ENCODE data around the gene CDH1.

The CDH1 gene

DNA sequence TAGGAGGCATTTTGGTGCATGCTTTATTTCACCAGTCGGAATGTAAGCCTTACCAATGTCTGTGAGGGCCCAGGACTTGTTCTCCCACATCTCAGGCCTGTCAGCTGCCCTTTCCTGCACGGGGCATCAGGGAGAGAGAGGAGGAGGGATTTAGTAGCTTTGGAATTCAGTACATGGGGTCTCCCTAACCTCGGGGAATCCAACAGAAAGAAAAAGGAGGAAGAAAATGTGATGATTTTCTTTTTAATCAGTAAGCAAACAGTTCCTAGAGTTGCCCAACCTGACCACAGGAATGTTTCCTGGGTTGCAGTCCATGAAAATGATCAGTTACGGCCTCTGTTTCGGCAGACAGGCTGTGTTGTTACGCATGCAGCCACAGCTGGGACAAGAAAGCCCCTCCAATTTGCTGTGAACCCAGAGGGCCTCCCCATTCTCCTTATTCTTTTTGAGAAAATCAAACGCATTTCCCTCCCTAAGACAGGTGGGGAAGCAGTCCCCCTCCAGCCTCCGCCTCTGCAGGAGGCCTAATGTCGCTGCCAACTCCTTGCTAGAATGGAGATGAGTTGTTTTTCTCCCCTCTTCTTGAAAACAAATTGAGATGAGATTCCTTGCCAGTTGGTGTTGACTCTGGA is 53.2 kb downstream of the CDH1 start:
- TF ChIP-seq, protein P1, sequence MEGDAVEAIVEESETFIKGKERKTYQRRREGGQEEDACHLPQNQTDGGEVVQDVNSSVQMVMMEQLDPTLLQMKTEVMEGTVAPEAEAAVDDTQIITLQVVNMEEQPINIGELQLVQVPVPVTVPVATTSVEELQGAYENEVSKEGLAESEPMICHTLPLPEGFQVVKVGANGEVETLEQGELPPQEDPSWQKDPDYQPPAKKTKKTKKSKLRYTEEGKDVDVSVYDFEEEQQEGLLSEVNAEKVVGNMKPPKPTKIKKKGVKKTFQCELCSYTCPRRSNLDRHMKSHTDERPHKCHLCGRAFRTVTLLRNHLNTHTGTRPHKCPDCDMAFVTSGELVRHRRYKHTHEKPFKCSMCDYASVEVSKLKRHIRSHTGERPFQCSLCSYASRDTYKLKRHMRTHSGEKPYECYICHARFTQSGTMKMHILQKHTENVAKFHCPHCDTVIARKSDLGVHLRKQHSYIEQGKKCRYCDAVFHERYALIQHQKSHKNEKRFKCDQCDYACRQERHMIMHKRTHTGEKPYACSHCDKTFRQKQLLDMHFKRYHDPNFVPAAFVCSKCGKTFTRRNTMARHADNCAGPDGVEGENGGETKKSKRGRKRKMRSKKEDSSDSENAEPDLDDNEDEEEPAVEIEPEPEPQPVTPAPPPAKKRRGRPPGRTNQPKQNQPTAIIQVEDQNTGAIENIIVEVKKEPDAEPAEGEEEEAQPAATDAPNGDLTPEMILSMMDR (conservative IDR thresholded peaks at IDR 0.05; ENCODE audit: low read depth, low read length): no peak
- no peak overlapping the region for H3K4me3 ChIP-seq (ENCODE audit: low read depth, low read length)
- peak; percentile 94 for DNase-seq (ENCODE audit: low read depth)

DNA sequence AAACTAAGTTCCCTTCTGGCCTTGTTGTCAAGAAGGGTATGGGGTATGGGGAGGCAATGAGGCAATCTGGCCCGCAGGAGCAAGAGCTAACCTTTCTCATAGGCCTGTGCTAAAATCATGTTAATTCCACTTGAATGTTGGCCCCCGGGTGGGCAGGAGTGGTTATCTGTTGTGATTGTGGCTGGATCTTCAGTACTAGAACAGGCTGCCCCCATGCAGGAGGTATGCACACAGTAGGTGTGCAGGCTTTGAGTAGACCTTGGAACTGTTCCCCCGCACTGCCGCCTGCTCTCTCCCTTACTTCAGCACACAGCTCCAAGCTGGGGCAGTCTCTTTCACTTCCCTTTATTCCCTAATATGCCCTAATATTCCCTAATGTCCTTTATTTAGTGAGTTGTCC is 53.9 kb downstream of the CDH1 start:
- TF ChIP-seq, protein P1 (conservative IDR thresholded peaks at IDR 0.05; ENCODE audit: low read depth, low read length): no peak

DNA sequence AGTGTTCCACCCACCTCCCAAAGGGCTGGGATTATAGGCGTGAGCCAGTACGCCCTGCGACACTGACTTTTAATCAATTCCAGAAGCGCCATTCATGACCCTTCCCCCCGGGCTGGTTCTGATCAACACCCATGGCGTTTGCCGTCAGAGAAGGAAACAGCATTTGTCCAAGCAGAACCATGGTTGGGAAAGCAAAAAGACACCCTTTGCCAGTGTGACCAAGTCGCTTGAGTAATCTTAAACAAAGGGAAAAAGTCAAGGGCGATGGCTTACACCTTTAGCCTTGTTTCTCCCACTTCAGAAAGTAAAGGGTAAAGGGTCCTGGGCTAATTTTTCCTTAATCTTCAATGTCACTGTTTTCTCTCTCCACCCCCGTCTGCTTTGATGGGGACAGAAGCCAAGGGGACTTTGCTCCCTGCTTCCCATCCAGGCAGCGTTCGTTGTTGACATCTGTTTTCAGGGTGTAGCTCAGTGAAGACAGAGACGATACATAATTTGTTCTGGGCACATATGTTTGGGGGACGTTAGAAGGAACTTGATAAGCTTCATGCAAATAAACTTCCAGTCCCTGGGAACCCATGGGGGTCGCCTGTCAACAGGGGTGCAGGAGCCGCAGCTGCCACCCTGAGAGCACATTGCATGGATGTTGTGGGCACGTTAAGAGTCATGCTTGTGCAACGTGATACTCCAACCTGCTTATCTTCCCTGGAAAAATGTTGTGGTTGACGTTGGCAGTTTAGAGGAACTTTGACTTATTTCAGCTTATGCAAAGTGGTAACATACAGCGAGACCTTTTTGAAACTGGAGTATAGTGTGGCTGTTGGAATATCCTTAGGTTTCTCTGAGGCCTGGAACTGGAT is 55.6 kb downstream of the CDH1 start:
- TF ChIP-seq, protein P1 (conservative IDR thresholded peaks at IDR 0.05; ENCODE audit: low read depth, low read length): no peak
- peak; percentile 82 for DNase-seq (ENCODE audit: low read depth)
- H3K4me3 ChIP-seq (ENCODE audit: low read depth, low read length): no peak overlapping the region

More for the DNA sequence above, 53.9 kb downstream of the CDH1 start:
- no peak overlapping the region for H3K4me3 ChIP-seq (ENCODE audit: low read depth, low read length)
- DNase-seq (ENCODE audit: low read depth): no peak

DNA sequence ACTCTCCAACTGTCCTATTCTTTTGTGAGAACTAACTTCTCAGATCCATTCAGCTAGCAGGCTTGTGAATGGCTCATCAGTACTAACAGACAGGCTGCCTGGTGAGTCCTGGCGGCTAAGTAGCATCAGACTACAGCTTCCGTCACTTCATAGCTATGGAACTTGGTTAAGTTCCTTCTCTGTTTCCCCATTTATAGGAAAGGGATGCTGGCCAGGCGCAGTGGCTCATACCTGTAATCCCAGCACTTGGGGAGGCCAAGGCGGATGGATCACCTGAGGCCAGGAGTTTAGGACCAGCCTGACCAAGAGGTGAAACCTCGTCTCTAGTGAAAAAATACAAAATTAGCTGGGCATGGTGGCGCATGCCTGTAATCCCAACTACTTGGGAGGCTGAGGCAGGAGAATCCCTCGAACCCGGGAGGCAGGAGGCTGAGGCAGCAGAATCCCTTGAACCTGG is 56.3 kb downstream of the CDH1 start:
- DNase-seq (ENCODE audit: low read depth): peak; percentile 50
- TF ChIP-seq, protein P1 (conservative IDR thresholded peaks at IDR 0.05; ENCODE audit: low read depth, low read length): no peak

DNA sequence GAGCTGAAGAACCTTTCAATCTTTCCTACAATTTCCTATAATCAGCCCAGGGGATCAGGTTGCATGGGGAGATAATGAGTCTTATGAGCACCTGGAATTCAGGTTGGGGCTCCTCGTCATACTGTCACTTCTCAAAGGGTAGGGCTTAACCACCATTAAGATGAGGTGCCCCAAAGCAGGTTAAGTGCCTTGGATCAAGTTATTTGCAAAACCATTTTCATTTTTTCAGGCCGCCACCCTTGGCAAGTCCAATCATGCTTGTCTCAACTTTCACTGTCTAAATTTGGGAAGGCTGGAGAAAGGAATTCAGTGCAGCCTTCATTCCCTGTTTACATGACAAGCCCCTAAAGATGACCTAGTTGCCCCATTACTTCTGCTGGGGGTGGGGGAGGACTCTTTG is 61.3 kb downstream of the CDH1 start:
- no peak for DNase-seq (ENCODE audit: low read depth)
- no peak overlapping the region for H3K4me3 ChIP-seq (ENCODE audit: low read depth, low read length)
- TF ChIP-seq, protein P1 (conservative IDR thresholded peaks at IDR 0.05; ENCODE audit: low read depth, low read length): no peak

More for the DNA sequence above, 56.3 kb downstream of the CDH1 start:
- no peak overlapping the region for H3K4me3 ChIP-seq (ENCODE audit: low read depth, low read length)

DNA sequence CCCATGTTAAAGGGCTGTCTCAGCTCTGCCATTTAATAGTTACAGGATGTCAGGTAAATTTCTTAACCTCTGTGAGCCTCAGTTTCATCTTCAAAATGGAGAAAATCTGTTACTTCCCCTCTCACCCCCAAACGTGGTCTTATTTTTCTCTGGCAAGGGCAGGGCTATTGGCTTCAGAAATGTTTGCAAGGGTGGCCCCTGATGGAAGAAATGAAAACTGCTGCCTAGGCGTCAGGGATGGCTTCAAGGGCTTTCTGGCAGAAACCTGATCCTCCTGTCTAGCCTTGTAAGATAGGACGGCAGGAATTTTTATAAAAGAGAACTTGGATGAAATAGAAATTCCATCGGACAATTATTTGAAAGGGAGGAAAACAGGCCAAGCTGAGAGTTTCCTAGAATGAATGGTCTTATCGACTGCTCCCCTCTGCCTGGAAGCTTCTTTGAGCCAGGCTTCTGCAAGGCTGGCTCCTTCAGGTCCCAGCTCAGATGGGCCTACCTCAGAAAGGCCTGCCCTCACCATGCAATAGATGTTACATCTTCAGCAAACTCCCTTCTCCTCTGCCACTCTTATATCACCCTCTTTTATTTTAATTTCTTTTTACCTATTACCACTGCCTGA is 63.3 kb downstream of the CDH1 start:
- no peak overlapping the region for H3K4me3 ChIP-seq (ENCODE audit: low read depth, low read length)
- TF ChIP-seq, protein P1 (conservative IDR thresholded peaks at IDR 0.05; ENCODE audit: low read depth, low read length): peak; percentile 92
- peak; percentile 95 for DNase-seq (ENCODE audit: low read depth)

All from choroid plexus epithelial cell (primary cell).